Subcutaneous preadipocyte (primary cell): ENCODE data around the gene TRIM39. TPM values are rescaled to one million over a fixed set of nuclear protein-coding genes. Genes with fewer than 3 reads are reported as not detected.

ENCODE experiments used
- small RNA-seq: library from RNA; depleted of rRNA; stranded (forward); fragments of <200 nt; gene quantifications from one replicate; pipeline ENCODE3, GENCODE V24; 2012
- total RNA-seq: library from RNA; depleted of rRNA; stranded (reverse); fragments of >200 nt; gene quantifications from 2 replicates; pipeline ENCODE4 v1.2.3, GENCODE V29; 2012

The TRIM39 gene
- 6.2 and 9.0 TPM in 2 replicates for total RNA-seq

GRCh38 chr6:30326526-30327231 is at the start of gene TRIM39:
TSS of gene TRIM39 (plus strand) at chr6:30326927. CDS start at chr6:30329318, 2,391 bp downstream.

GRCh38 chr6:30344868-30345671 is 18.3 kb downstream of the TRIM39 start, which contains the start of gene RPP21:
TSS of gene RPP21 (plus strand) at chr6:30345156. CDS start at chr6:30345172, 16 bp downstream.

Small RNA genes within 50 kb of the gene (small RNA-seq; reads per million reads assigned to genes)
- gene HLA-N, result not detected

Other genes starting within 250 kb of the TRIM39 start
- not detected in 2 replicates for gene TRIM31, start 213.8 kb upstream of the TRIM39 start, total RNA-seq
- not detected in 2 replicates for gene TRIM40, start 190.8 kb upstream of the TRIM39 start, total RNA-seq
- gene TRIM10, start 165.7 kb upstream of the TRIM39 start, total RNA-seq, result not detected in 2 replicates
- gene TRIM15, start 163.4 kb upstream of the TRIM39 start, total RNA-seq, result not detected in 2 replicates
- 16.5 and 19.4 TPM in 2 replicates for gene TRIM26, start 113.5 kb upstream of the TRIM39 start, total RNA-seq
- gene RPP21, start 18.2 kb downstream of the TRIM39 start, total RNA-seq, result 32.1 and 65.0 TPM in 2 replicates
- 122 and 139 TPM in 2 replicates for gene HLA-E, start 162.6 kb downstream of the TRIM39 start, total RNA-seq
- gene GNL1, start 229.6 kb downstream of the TRIM39 start, total RNA-seq, result 38.6 and 44.4 TPM in 2 replicates
- gene PRR3, start 230.4 kb downstream of the TRIM39 start, total RNA-seq, result 7.3 and 8.0 TPM in 2 replicates
- gene ABCF1, start 244.5 kb downstream of the TRIM39 start, total RNA-seq, result 34.9 and 42.2 TPM in 2 replicates